ENCODE results near the gene ATP6V0A1. TPM values are rescaled to one million over a fixed set of nuclear protein-coding genes. Genes with fewer than 3 reads are reported as not detected.
A peak's percentile ranks its signal among the peaks of the same experiment; 100 is the strongest.

ATP6V0A1 gene
- total RNA-seq, 2 donors from 2014 or later, result 63.2 to 95.6 TPM

DNA sequence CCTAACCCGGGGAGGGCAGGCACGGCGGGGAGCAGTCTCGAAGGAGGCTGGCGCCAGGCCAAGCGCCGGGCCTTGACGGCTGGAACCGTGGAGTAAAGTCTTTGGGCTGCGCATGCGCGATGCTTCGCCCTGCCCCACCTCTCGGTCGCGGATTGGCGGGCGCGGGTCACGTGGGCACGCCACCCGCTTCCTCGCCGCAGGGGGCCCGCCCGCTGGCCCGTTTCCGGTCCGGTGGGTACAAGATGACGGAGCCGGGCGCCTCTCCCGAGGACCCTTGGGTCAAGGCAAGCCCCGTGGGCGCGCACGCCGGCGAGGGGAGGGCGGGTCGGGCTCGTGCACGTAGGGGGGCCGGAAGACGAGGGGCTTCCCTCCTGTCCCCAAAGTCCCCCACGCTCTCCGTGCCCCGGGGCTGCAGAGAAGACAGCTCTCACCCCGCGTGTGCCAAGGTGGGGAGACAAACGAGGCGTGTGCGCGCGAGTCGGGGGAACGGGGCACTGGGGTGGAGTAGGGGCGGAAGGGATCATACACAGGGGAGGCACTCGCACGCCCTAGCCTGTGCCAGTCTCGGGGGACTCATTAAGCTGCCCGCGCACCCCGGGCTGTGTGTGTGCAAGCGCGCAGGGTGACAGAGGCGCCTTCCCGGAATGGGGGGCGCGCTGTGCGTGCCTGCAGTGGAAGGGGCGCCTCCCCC, 108.3 kb downstream of the ATP6V0A1 start, which contains the start of gene MLX:
Gene MLX, plus strand, starts transcription at position 218 of the 691 bp plus-strand sequence. Its CDS starts 25 bp downstream, at position 243.
- TF ChIP-seq, protein P1, sequence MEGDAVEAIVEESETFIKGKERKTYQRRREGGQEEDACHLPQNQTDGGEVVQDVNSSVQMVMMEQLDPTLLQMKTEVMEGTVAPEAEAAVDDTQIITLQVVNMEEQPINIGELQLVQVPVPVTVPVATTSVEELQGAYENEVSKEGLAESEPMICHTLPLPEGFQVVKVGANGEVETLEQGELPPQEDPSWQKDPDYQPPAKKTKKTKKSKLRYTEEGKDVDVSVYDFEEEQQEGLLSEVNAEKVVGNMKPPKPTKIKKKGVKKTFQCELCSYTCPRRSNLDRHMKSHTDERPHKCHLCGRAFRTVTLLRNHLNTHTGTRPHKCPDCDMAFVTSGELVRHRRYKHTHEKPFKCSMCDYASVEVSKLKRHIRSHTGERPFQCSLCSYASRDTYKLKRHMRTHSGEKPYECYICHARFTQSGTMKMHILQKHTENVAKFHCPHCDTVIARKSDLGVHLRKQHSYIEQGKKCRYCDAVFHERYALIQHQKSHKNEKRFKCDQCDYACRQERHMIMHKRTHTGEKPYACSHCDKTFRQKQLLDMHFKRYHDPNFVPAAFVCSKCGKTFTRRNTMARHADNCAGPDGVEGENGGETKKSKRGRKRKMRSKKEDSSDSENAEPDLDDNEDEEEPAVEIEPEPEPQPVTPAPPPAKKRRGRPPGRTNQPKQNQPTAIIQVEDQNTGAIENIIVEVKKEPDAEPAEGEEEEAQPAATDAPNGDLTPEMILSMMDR (IDR thresholded peaks at IDR 0.05), result no peak
- Histone ChIP-seq H3K27ac (peak within 1 kb of the TSS; percentile 93 to 94), H3K9me3 (no peaks in the 10 kb centered on the region), H3K27me3 (replicated peaks; ENCODE audit: insufficient read depth) (no peaks in the 10 kb centered on the region), H3K4me3 (peak within 1 kb of the TSS; percentile 91), H3K4me1 (ENCODE audit: control insufficient read depth in 1 of 2, low read depth in 2 of 2) (peaks cover 23 to 43% of the 10 kb centered on the region in 2 donors), H3K36me3 (peaks cover 52% of the 10 kb centered on the region)
- ATAC-seq (ENCODE audit: insufficient number of reproducible peaks, low FRiP score, low read depth), result peak; percentile 60
- peak; percentile 72 for DNase-seq (ENCODE audit: low spot score)

DNA sequence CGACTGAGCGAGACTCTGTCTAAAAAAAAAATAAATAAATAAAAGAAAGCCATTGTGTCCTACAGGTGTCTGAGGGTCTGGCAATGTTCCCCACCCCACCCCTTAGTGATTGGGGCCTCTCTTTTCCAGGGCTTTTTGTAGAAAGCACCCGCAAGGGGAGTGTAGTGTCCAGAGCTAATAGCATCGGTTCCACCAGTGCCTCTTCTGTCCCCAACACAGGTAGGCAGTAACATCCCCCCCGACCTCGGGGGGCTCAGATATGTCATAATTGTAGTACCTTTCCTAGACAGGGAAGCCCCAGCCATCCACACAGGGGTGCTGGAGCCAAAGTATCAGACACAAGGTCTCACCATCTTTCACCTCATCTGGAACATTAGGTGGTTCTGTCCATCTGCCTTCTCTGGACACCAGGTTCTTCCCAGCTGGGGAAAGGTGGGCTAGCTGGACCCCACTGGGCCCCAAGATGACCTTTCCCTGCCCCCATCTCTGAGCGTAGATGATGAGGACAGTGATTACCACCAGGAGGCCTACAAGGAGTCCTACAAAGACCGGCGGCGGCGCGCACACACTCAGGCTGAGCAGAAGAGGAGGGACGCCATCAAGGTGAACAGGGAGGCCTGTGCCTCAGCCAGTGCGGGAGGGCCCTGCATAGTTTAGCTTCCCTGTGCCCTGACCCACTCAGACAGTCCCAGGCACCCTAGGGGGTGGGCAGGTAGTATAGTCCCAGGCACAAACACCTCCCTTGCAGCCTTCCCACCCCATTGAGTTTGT, 109.8 kb downstream of the ATP6V0A1 start:
- Histone ChIP-seq H3K9me3 (no peaks in the 10 kb centered on the region), H3K27ac (peak overlapping the region in 1 of 2 donors; percentile 17), H3K27me3 (replicated peaks; ENCODE audit: insufficient read depth) (no peaks in the 10 kb centered on the region), H3K36me3 (peaks cover 61% of the 10 kb centered on the region), H3K4me3 (no peak overlapping the region), H3K4me1 (ENCODE audit: control insufficient read depth in 1 of 2, low read depth in 2 of 2) (peaks cover 15 to 32% of the 10 kb centered on the region in 2 donors)
- DNase-seq (ENCODE audit: low spot score) (no peak), ATAC-seq (ENCODE audit: insufficient number of reproducible peaks, low FRiP score, low read depth) (no peak)
- TF ChIP-seq, protein P1 (IDR thresholded peaks at IDR 0.05), result no peak

- ATAC-seq (ENCODE audit: insufficient number of reproducible peaks, low FRiP score, low read depth) (no peak), DNase-seq (ENCODE audit: low spot score) (no peak)
Measured at GRCh38 chr17:42571435-42572225, 113.0 kb downstream of the ATP6V0A1 start.

More at GRCh38 chr17:42571435-42572225, 113.0 kb downstream of the ATP6V0A1 start:
- Histone ChIP-seq H3K27ac (no peak overlapping the region), H3K4me3 (no peak overlapping the region), H3K36me3 (peaks cover 49% of the 10 kb centered on the region), H3K9me3 (no peaks in the 10 kb centered on the region), H3K4me1 (ENCODE audit: control insufficient read depth in 1 of 2, low read depth in 2 of 2) (peaks cover 9 to 17% of the 10 kb centered on the region in 2 donors), H3K27me3 (replicated peaks; ENCODE audit: insufficient read depth) (no peaks in the 10 kb centered on the region)
- TF ChIP-seq, protein P1 (IDR thresholded peaks at IDR 0.05), result no peak

Other genes starting within 250 kb of the ATP6V0A1 start
- 100 to 1,000 TPM in 1 of 2 donors, 10 to 100 TPM in 1; 95.2 to 117 TPM for gene STAT5B, start 182.5 kb upstream of the ATP6V0A1 start, total RNA-seq
- 10 to 100 TPM; 65.5 to 69.8 TPM for gene STAT5A, start 170.4 kb upstream of the ATP6V0A1 start, total RNA-seq
- 100 to 1,000 TPM; 217 to 360 TPM for gene STAT3, start 70.4 kb upstream of the ATP6V0A1 start, total RNA-seq
- gene CAVIN1, start 35.6 kb upstream of the ATP6V0A1 start, total RNA-seq, result 100 to 1,000 TPM; 579 to 938 TPM
- gene NAGLU, start 77.4 kb downstream of the ATP6V0A1 start, total RNA-seq, result 100 to 1,000 TPM in 1 of 2 donors, 10 to 100 TPM in 1; 86.7 to 130 TPM
- gene HSD17B1, start 94.0 kb downstream of the ATP6V0A1 start, total RNA-seq, result 1 to 10 TPM in 1 of 2 donors, under 1 TPM in 1; 0.14 to 2.8 TPM
- 10 to 100 TPM; 20.8 to 21.1 TPM for gene COASY, start 103.3 kb downstream of the ATP6V0A1 start, total RNA-seq
- gene MLX, start 108.2 kb downstream of the ATP6V0A1 start, total RNA-seq, result 10 to 100 TPM; 31.5 to 41.2 TPM
- gene PSMC3IP, start 118.9 kb downstream of the ATP6V0A1 start, total RNA-seq, result 1 to 10 TPM in 1 of 2 donors, not detected in 1; 6.6 TPM
- 10 to 100 TPM; 49.0 to 60.4 TPM for gene RETREG3, start 150.5 kb downstream of the ATP6V0A1 start, total RNA-seq
- 10 to 100 TPM; 26.7 to 47.0 TPM for gene TUBG1, start 150.8 kb downstream of the ATP6V0A1 start, total RNA-seq
- 10 to 100 TPM; 47.2 to 49.0 TPM for gene TUBG2, start 200.4 kb downstream of the ATP6V0A1 start, total RNA-seq
- gene PLEKHH3, start 218.1 kb downstream of the ATP6V0A1 start, total RNA-seq, result 10 to 100 TPM; 54.8 to 59.2 TPM
- gene CCR10, start 223.0 kb downstream of the ATP6V0A1 start, total RNA-seq, result 1 to 10 TPM; 3.2 to 3.4 TPM
- gene CNTNAP1, start 223.7 kb downstream of the ATP6V0A1 start, total RNA-seq, result 10 to 100 TPM in 1 of 2 donors, 1 to 10 TPM in 1; 9.1 to 19.6 TPM

Data from thoracic aorta (tissue), 2 donors.